ENCODE data around the gene RGS5. TPM values are rescaled to one million over a fixed set of nuclear protein-coding genes. Genes with fewer than 3 reads are reported as not detected.

RGS5 gene
- polyA plus RNA-seq, 1 experiment, result 13.8 TPM

GRCh38 chr1:163102590-163102989 lies 100.1 kb downstream of the RGS5 start:
- H3K4me3 ChIP-seq (ENCODE audit: low read depth, low read length), result no peak overlapping the region
- TF ChIP-seq CTCF (IDR thresholded peaks at IDR 0.05; ENCODE audit: low read depth, low read length), result no peak
- ChIA-PET CTCF (interaction anchor here (0.6 to 1.7 kb wide), 4 partner anchors 31 to 249 kb away, joined by 3 to 6 read pairs (median 4); partner anchors contain the start of gene RGS4), POLR2A (no interaction called here)
- DNase-seq (ENCODE audit: low read depth, low spot score), result no peak
- no peaks in the 10 kb centered on the region for H3K27me3 ChIP-seq (ENCODE audit: control insufficient read depth, insufficient read depth, low read length)
- no peak overlapping the region for H3K27ac ChIP-seq (ENCODE audit: low read depth, low read length)
- H3K9me3 ChIP-seq (ENCODE audit: control insufficient read depth, insufficient read depth, low read length), result no peaks in the 10 kb centered on the region

GRCh38 chr1:163095213-163095612 lies 107.5 kb downstream of the RGS5 start:
- no peak overlapping the region for H3K4me3 ChIP-seq (ENCODE audit: low read depth, low read length)
- no peak for DNase-seq (ENCODE audit: low read depth, low spot score)
- no peak overlapping the region for H3K27ac ChIP-seq (ENCODE audit: low read depth, low read length)
- POLR2A ChIA-PET, result no interaction called here
- CTCF ChIA-PET, result no interaction called here
- no peak for TF ChIP-seq CTCF (IDR thresholded peaks at IDR 0.05; ENCODE audit: low read depth, low read length)
- no peaks in the 10 kb centered on the region for H3K9me3 ChIP-seq (ENCODE audit: control insufficient read depth, insufficient read depth, low read length)
- H3K27me3 ChIP-seq (ENCODE audit: control insufficient read depth, insufficient read depth, low read length), result no peaks in the 10 kb centered on the region

- POLR2A ChIA-PET, result no interaction called here
- H3K27ac ChIP-seq (ENCODE audit: low read depth, low read length), result no peak overlapping the region
- no peaks in the 10 kb centered on the region for H3K9me3 ChIP-seq (ENCODE audit: control insufficient read depth, insufficient read depth, low read length)
- no peaks in the 10 kb centered on the region for H3K27me3 ChIP-seq (ENCODE audit: control insufficient read depth, insufficient read depth, low read length)
- CTCF ChIA-PET, result no interaction called here
- no peak for TF ChIP-seq CTCF (IDR thresholded peaks at IDR 0.05; ENCODE audit: low read depth, low read length)
- H3K4me3 ChIP-seq (ENCODE audit: low read depth, low read length), result no peak overlapping the region
- DNase-seq (ENCODE audit: low read depth, low spot score), result no peak
Observed at GRCh38 chr1:163094589-163094988, 108.1 kb downstream of the RGS5 start.

GRCh38 chr1:163094182-163094581 lies 108.5 kb downstream of the RGS5 start:
- Histone ChIP-seq H3K4me3 (ENCODE audit: low read depth, low read length) (no peak overlapping the region), H3K27me3 (ENCODE audit: control insufficient read depth, insufficient read depth, low read length) (no peaks in the 10 kb centered on the region), H3K9me3 (ENCODE audit: control insufficient read depth, insufficient read depth, low read length) (no peaks in the 10 kb centered on the region), H3K27ac (ENCODE audit: low read depth, low read length) (no peak overlapping the region)
- CTCF ChIA-PET, result no interaction called here
- POLR2A ChIA-PET, result no interaction called here
- DNase-seq (ENCODE audit: low read depth, low spot score), result no peak
- no peak for TF ChIP-seq CTCF (IDR thresholded peaks at IDR 0.05; ENCODE audit: low read depth, low read length)

DNA sequence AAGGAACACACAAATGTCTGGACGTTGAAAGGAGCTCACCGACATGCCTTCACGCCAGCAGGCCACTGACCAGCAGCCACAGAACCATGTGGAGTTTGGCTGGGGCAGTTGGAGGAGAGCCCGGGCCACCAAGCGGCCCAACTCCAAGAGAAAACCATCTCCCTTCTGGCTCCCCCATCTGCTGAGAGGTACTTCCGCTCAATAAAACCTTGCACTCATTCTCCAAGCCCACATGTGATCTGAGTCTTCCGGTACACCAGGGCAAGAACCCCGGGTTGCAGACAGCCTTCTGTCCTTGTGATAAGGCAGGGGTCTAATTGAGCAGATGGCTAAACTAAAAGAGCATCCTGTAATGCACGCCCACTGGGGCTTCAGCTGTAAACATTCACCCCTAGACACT lies 109.1 kb downstream of the RGS5 start:
- TF ChIP-seq CTCF (IDR thresholded peaks at IDR 0.05; ENCODE audit: low read depth, low read length), result no peak
- no peak overlapping the region for H3K4me3 ChIP-seq (ENCODE audit: low read depth, low read length)
- no peak for DNase-seq (ENCODE audit: low read depth, low spot score)
- CTCF ChIA-PET, result no interaction called here
- no peaks in the 10 kb centered on the region for H3K27me3 ChIP-seq (ENCODE audit: control insufficient read depth, insufficient read depth, low read length)
- H3K9me3 ChIP-seq (ENCODE audit: control insufficient read depth, insufficient read depth, low read length), result no peaks in the 10 kb centered on the region
- no peak overlapping the region for H3K27ac ChIP-seq (ENCODE audit: low read depth, low read length)
- POLR2A ChIA-PET, result no interaction called here
